KOPT-K1 (cell line): ENCODE measurements around the gene FBXL17.

ENCODE experiments used
- H3K27ac ChIP-seq: fragments of 200-600 bp; sonication (generic); 2 replicates; pipeline ENCODE4 v1.5.1; 2016; ENCODE audit warnings: antibody characterized with exemption, mild to moderate bottlenecking, low read depth, low read length; ENCODE audit not compliant: poor library complexity, severe bottlenecking
- H3K36me3 ChIP-seq: fragments of 200-600 bp; sonication (generic); 2 replicates; pipeline ENCODE4 v1.5.1; 2017; ENCODE audit warnings: antibody characterized with exemption, mild to moderate bottlenecking, low read length, moderate library complexity; ENCODE audit not compliant: insufficient read depth
- H3K9me3 ChIP-seq: fragments of 200-600 bp; sonication (generic); 2 replicates; pipeline ENCODE4 v1.5.1; 2017; ENCODE audit warnings: antibody characterized with exemption, low read length, mild to moderate bottlenecking; ENCODE audit not compliant: insufficient read depth, poor library complexity, severe bottlenecking

Gene FBXL17

DNA sequence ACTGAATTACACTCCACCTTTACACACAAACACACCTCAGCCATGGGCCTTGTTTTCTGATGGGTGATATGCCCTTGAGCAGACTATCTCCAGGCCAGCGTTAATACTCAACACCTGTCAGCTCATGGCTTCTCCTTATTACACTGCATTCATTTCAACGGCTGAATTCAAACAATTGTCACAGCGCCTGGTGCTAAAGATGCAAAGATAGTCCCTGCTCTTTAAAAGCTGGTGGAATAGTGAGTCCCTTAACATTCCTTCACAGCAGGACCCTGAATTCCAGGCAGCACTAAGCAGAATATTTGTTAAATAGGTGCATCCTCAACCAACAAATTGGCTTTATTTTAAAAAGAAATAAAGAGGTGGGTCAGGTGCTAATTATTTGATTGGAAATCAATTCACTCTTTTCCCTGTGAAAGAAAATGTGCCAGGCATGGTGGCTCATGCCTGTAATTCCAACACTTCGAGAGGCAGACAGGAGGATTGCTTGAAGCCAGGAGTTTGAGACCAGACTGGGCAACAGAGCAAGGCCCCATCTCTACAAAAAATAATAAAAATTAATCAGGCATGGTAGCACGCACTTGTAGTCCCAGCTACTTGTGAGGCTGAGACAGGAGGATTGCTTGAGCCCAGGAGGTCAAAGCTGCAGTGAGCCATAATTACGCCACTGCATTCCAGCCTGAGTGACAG lies 555.4 kb downstream of the FBXL17 start:
- peaks cover 5% of the 10 kb centered on the region for H3K9me3 ChIP-seq
- H3K36me3 ChIP-seq = no peaks in the 10 kb centered on the region
- H3K27ac ChIP-seq = no peak overlapping the region

DNA sequence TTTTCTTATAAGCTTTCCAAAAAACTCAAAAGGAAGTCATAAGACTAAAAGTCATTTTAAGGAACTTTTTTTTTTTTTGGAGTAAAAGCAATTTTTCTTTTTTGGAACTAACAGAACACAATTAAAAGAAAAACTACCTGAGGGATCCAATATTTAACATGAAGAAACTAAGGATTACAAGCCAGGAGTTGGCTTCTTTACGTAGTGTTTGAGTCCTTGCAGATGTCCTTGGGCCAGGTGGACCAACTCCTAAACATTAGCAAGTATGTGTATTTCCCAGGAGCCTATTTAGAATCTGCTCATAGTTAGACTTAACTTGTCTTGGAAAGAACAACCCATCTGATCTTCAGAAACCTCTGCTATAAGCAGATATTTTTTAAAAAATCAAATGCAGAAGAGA lies 557.1 kb downstream of the FBXL17 start:
- peaks cover 5% of the 10 kb centered on the region for H3K9me3 ChIP-seq
- H3K36me3 ChIP-seq = no peaks in the 10 kb centered on the region
- H3K27ac ChIP-seq = no peak overlapping the region

DNA sequence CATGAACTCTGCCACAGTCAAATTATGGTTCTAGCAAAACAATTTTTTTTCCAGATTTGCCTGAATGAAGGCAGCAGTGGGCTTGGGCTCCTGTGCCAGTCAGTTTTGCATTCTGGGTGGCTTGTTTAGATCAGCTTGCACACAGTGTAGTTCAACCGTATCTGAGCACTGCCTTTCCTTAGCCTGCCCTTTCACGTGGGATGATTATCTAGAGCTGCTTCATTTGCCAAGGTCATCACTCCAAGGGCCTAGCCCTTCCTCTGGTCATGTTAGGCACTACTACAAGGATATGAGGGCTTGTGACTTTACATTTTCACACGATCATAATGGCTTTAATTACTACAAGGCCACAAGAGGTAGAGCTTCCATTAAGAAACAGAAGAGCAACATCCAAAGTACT lies 560.6 kb downstream of the FBXL17 start:
- Histone ChIP-seq H3K27ac (no peak overlapping the region), H3K9me3 (peaks cover 5% of the 10 kb centered on the region), H3K36me3 (no peaks in the 10 kb centered on the region)

DNA sequence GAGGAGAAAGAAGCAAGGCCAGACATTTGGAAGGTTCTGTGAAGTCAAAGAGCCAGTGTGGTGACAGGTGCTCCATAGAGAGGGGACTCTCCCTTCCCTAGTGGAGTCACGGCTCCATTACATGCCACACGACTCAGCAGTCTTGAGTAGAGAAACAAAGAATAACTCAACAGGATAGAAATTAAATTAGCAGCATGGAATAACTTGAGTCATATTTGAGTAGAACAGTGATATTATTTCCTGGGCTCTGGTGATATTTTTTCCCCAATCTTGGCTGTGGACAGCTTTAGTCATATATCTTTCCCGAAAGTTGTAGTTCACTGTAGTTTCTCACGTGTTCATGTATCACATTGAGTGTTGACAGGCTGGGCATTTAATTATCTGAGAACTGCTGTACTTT lies 561.5 kb downstream of the FBXL17 start:
- Histone ChIP-seq H3K27ac (no peak overlapping the region), H3K9me3 (peaks cover 5% of the 10 kb centered on the region), H3K36me3 (no peaks in the 10 kb centered on the region)

DNA sequence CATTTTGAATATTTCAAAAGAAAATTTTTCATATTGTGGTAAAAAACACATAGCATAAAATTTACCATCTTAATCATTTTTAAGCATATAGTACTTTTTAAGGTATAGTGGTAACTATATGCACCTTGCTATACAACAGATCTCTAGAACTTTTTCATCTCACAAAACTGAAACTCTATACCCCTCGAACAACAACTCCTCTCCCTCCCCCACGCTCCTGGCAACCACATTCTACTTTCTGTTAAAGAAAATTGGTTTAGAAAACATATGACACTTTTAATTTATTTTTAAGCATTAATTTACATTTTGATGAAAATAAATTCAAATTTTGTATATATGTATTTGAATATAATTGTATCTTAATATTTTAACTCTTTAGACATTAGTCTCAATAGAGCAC lies 563.9 kb downstream of the FBXL17 start:
- Histone ChIP-seq H3K9me3 (peaks cover 5% of the 10 kb centered on the region), H3K36me3 (no peaks in the 10 kb centered on the region), H3K27ac (no peak overlapping the region)

DNA sequence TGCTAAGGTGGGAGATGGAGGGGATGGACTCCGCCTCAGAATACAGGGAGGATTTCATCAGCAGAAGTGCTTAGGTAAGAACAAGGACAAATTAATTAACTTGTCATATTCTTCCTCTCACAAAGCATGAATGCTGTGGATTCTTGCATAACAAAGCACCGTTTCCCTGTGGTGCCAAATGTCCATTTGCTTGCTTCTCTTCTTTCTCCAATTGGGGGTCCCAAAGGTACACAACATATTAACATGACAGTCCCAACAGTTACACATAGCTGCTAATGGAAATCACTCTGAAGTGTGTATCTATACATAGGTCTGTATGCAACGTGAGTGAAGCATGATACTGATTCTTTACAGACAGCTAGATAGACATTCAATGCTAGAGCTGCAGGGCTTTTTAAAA lies 564.5 kb downstream of the FBXL17 start:
- Histone ChIP-seq H3K9me3 (peaks cover 5% of the 10 kb centered on the region), H3K27ac (no peak overlapping the region), H3K36me3 (no peaks in the 10 kb centered on the region)

DNA sequence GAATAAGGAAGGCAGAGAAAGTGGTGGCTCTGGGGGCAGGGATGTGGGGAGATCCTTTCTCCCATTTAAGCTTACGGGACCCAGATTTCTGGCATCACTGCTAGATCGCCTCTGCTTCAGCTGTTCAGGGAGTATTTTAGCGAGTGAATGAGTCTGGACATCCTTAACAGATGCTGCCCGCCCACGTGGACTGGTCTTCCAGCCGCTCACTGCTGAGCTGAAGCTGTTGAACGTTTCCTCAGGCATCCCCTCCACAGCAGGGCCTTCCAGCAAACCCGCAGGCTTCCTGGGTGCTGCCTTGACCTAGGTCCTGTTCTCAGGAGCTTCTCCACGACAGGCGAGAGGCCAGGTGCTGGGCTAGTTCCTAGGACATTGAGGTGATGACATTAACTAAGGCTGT lies 566.8 kb downstream of the FBXL17 start:
- Histone ChIP-seq H3K9me3 (no peaks in the 10 kb centered on the region), H3K36me3 (no peaks in the 10 kb centered on the region), H3K27ac (no peak overlapping the region)

DNA sequence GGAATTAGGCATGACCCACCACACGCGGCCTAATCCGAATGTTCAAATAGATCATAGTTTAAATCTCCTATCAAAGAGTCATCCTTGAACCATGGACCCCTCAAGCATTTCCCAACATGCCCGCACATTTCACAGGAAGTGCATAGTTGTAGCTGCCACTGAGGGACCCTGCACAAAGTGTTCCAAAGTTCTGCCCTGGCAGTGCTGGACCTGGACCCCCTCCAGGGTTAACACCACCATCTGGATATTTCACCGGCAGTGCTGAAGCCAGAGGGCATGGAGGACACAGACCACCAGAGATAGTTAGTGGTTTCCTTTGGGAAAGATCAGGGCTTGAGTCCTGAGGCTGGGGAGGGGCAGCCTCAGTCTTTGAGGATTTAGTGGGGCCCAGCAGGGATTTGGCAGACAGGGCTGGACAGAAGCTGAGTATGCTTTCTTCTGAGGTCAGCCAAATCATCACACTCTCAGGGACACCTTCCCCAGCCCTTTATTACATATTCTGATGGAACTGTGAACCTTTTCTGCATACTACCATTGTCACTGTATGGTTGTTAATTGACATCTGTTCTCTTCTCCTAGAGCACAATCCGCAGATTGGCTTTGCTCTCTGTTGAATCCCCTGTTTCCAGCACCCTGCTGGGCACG lies 567.6 kb downstream of the FBXL17 start:
- Histone ChIP-seq H3K27ac (no peak overlapping the region), H3K9me3 (no peaks in the 10 kb centered on the region), H3K36me3 (no peaks in the 10 kb centered on the region)

GRCh38 chr5:107813559-107813958 lies 568.3 kb downstream of the FBXL17 start:
- H3K36me3 ChIP-seq = no peaks in the 10 kb centered on the region
- no peak overlapping the region for H3K27ac ChIP-seq
- no peaks in the 10 kb centered on the region for H3K9me3 ChIP-seq

GRCh38 chr5:107812570-107813141 lies 569.2 kb downstream of the FBXL17 start:
- no peak overlapping the region for H3K27ac ChIP-seq
- no peaks in the 10 kb centered on the region for H3K9me3 ChIP-seq
- H3K36me3 ChIP-seq = no peaks in the 10 kb centered on the region

DNA sequence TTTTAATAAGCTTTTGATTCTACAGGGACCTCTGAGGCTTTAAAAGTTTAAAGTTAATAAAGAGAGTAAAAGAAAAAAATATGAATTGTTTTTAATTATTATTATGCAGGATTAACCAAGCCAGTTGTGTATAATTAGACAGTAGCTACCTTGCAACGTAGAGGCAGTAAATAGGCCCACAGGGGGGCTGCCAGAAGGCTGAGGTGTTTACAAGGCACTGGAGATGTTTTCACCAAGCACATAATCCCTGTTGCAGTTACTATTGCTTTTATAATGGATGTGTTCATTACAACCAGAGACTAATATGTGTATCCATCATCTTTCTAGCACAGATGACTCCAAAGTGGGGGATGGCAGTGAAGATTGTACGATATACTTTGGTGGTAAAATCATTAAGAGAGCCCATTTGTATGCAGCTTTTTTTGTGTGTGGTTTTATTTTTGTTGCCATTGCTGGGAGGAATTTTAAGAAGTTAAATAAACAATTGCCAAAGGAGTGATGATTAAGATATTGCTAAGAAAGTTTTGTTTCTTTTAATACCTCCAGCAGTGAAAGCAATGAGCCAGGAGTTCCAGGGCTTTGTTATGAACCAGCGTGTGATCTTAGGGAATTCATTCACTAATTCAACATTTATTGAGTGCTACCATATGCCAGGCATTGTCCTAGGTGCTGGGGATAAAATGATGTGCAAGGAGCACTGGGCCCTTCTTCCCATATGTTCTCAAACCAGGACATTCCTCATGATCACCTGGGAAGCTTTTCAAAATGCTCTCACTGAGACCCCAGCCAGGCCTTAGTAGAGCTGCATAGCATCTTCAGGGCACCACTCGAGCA lies 572.5 kb downstream of the FBXL17 start:
- Histone ChIP-seq H3K27ac (no peak overlapping the region), H3K9me3 (no peaks in the 10 kb centered on the region), H3K36me3 (no peaks in the 10 kb centered on the region)
